Stimulated activated CD4-positive, alpha-beta T cell treated with anti-CD3 and anti-CD28 coated beads, Interleukin-12 subunit alpha, Interleukin-12 subunit beta, amount 100 ng/mL, for 24 hours (primary cell): ENCODE measurements around the gene SORCS1.

ENCODE experiments used
- DNase-seq, 2 experiments: peaks; one replicate each; pipeline ENCODE4 v3.0.0-alpha.2; 2020; ENCODE audit warnings: low read depth in 2 of 2

Gene SORCS1

GRCh38 chr10:107104026-107104652 is 60.4 kb downstream of the SORCS1 start:
- no peak for DNase-seq

- no peak for DNase-seq
Observed at GRCh38 chr10:107103174-107104025, 61.1 kb downstream of the SORCS1 start.

GRCh38 chr10:107098326-107098725 is 66.2 kb downstream of the SORCS1 start:
- DNase-seq, result no peak

- DNase-seq, result no peak
Observed at GRCh38 chr10:107094824-107095522, 69.5 kb downstream of the SORCS1 start.

GRCh38 chr10:107092321-107092720 is 72.2 kb downstream of the SORCS1 start:
- no peak for DNase-seq

GRCh38 chr10:107091126-107091525 is 73.4 kb downstream of the SORCS1 start:
- DNase-seq, result no peak

GRCh38 chr10:107085665-107086525 is 78.6 kb downstream of the SORCS1 start:
- no peak for DNase-seq

GRCh38 chr10:107083388-107084009 is 81.0 kb downstream of the SORCS1 start:
- DNase-seq, result no peak

GRCh38 chr10:107081644-107082043 is 82.9 kb downstream of the SORCS1 start:
- DNase-seq, result no peak

- no peak for DNase-seq
Observed at GRCh38 chr10:107075117-107075516, 89.4 kb downstream of the SORCS1 start.

GRCh38 chr10:107072786-107073185 is 91.7 kb downstream of the SORCS1 start:
- DNase-seq, result no peak

- DNase-seq, result no peak
Observed at GRCh38 chr10:107072028-107072427, 92.5 kb downstream of the SORCS1 start.

- DNase-seq, result no peak
Observed at GRCh38 chr10:107071301-107071700, 93.2 kb downstream of the SORCS1 start.

- DNase-seq, result no peak
Observed at GRCh38 chr10:107067843-107068242, 96.7 kb downstream of the SORCS1 start.

GRCh38 chr10:107064075-107064474 is 100.4 kb downstream of the SORCS1 start:
- no peak for DNase-seq

- DNase-seq, result no peak
Observed at GRCh38 chr10:107059872-107060271, 104.6 kb downstream of the SORCS1 start.

- DNase-seq, result no peak
Observed at GRCh38 chr10:107059068-107059804, 105.3 kb downstream of the SORCS1 start.

- DNase-seq, result no peak
Observed at GRCh38 chr10:107058331-107058730, 106.2 kb downstream of the SORCS1 start.

- no peak for DNase-seq
Observed at GRCh38 chr10:107056182-107056581, 108.3 kb downstream of the SORCS1 start.

GRCh38 chr10:107054469-107055156 is 109.9 kb downstream of the SORCS1 start:
- DNase-seq, result no peak
